MCF 10A (cell line): ENCODE results near the gene ZNF648. TPM values are rescaled to one million over a fixed set of nuclear protein-coding genes. Genes with fewer than 3 reads are reported as not detected.

ENCODE experiments used
- BruUV-seq: library from RNA; stranded (reverse); fragments of 400-500 nt; replicated peaks from 2 replicates; lab custom pipeline; 2021; lab: Mats Ljungman, UMichigan
- CTCF ChIA-PET: fragments of 300-600 bp; sonication (Branson Sonifier 250); formaldehyde crosslinking; extraction: SDS; loops from one replicate; lab custom pipeline; 2021; ENCODE audit warnings: antibody characterized with exemption, inconsistent platforms; lab: Yijun Ruan, JAX
- POLR2A ChIA-PET: fragments of 300-600, 350-650 bp; sonication (Branson Sonifier 250); formaldehyde crosslinking; extraction: SDS; loops from one replicate; lab custom pipeline; 2020; ENCODE audit warnings: antibody characterized with exemption, inconsistent platforms; lab: Yijun Ruan, JAX
- DNase-seq: peaks from one replicate; pipeline ENCODE4 v3.0.0-alpha.2; 2018; ENCODE audit not compliant: unreplicated experiment
- H3K27ac Mint-ChIP-seq: one replicate; pipeline ENCODE4 v1.8.0; 2022; ENCODE audit warnings: mild to moderate bottlenecking, low read depth, mixed read lengths; ENCODE audit not compliant: unreplicated experiment
- H3K27me3 Mint-ChIP-seq: one replicate; pipeline ENCODE4 v1.8.0; 2022; ENCODE audit warnings: mixed read lengths; ENCODE audit not compliant: insufficient read depth, unreplicated experiment
- H3K36me3 Mint-ChIP-seq: one replicate; pipeline ENCODE4 v1.8.0; 2022; ENCODE audit warnings: mild to moderate bottlenecking, moderate library complexity, mixed read lengths; ENCODE audit not compliant: insufficient read depth, unreplicated experiment
- H3K4me1 Mint-ChIP-seq: one replicate; pipeline ENCODE4 v1.8.0; 2022; ENCODE audit warnings: mixed read lengths; ENCODE audit not compliant: insufficient read depth, unreplicated experiment
- H3K4me3 Mint-ChIP-seq: one replicate; pipeline ENCODE4 v1.8.0; 2022; ENCODE audit warnings: mild to moderate bottlenecking, moderate library complexity, mixed read lengths; ENCODE audit not compliant: unreplicated experiment
- H3K9me3 Mint-ChIP-seq: one replicate; pipeline ENCODE4 v1.8.0; 2022; ENCODE audit warnings: mixed read lengths; ENCODE audit not compliant: unreplicated experiment
- CTCF ChIP-seq: fragments of 200-600 bp; IDR thresholded peaks from one replicate; pipeline ENCODE4 v1.8.0; 2022; ENCODE audit warnings: antibody characterized with exemption, mild to moderate bottlenecking; ENCODE audit not compliant: unreplicated experiment
- intact Hi-C: fragments of 100-400 bp; cut with micrococcal nuclease; formaldehyde crosslinking; loops from 2 replicates; pipeline ENCODE4 v1.14.1; 2022
- total RNA-seq: library from RNA; stranded (reverse); gene quantifications from 2 replicates; pipeline ENCODE4 v1.2.3, GENCODE V29; 2022

The ZNF648 gene
- total RNA-seq, 1 experiment from 2014 or later = not detected

- H3K4me1 Mint-ChIP-seq = peaks cover 15% of the 10 kb centered on the region
- intact Hi-C loops = no loop called here
- no peak for DNase-seq
- H3K9me3 Mint-ChIP-seq = no peaks in the 10 kb centered on the region
- ChIA-PET POLR2A (interaction anchor here (0.5 to 1.7 kb wide), 5 partner anchors 17 to 306 kb away, joined by 3 to 7 read pairs (median 5); no protein-coding TSS in a partner anchor), CTCF (interaction anchor here (0.7 to 2.1 kb wide), 6 partner anchors 9 to 320 kb away, joined by 3 to 12 read pairs (median 4); no protein-coding TSS in a partner anchor)
- no TSS peak for BruUV-seq
- no peak for TF ChIP-seq CTCF
- H3K27ac Mint-ChIP-seq = no peak overlapping the region
- no peak overlapping the region for H3K4me3 Mint-ChIP-seq
- H3K27me3 Mint-ChIP-seq = no peaks in the 10 kb centered on the region
- no peaks in the 10 kb centered on the region for H3K36me3 Mint-ChIP-seq
Observed at GRCh38 chr1:182091083-182091482, 29.6 kb upstream of the ZNF648 start.

- POLR2A ChIA-PET = interaction anchor here (0.6 to 5.9 kb wide), 31 partner anchors 16 to 695 kb away, joined by 3 to 112 read pairs (median 4); partner anchors contain the start of genes GLUL, RNASEL and TEDDM1
- TF ChIP-seq CTCF = no peak
- CTCF ChIA-PET = interaction anchor here (0.5 to 14.4 kb wide), 36 partner anchors 10 to 699 kb away, joined by 3 to 450 read pairs (median 4); partner anchors contain the start of genes GLUL, RNASEL and TEDDM1
- Mint-ChIP-seq H3K4me3 (no peak overlapping the region), H3K36me3 (no peaks in the 10 kb centered on the region), H3K9me3 (no peaks in the 10 kb centered on the region), H3K27ac (peak overlapping the region; percentile 75), H3K27me3 (no peaks in the 10 kb centered on the region), H3K4me1 (peaks cover 27% of the 10 kb centered on the region)
- BruUV-seq = no TSS peak
- intact Hi-C loops = no loop called here
- peak; percentile 70 for DNase-seq
Observed at GRCh38 chr1:182087719-182088350, 26.3 kb upstream of the ZNF648 start.

GRCh38 chr1:182087304-182087703, 25.8 kb upstream of the ZNF648 start:
- H3K36me3 Mint-ChIP-seq = no peaks in the 10 kb centered on the region
- intact Hi-C loops = no loop called here
- no peak for TF ChIP-seq CTCF
- no peak for DNase-seq
- no peaks in the 10 kb centered on the region for H3K27me3 Mint-ChIP-seq
- CTCF ChIA-PET = interaction anchor here (0.6 to 14.4 kb wide), 32 partner anchors 9 to 699 kb away, joined by 3 to 450 read pairs (median 4); partner anchors contain the start of genes GLUL, RNASEL and TEDDM1
- H3K27ac Mint-ChIP-seq = peak overlapping the region; percentile 75
- BruUV-seq = no TSS peak
- no peaks in the 10 kb centered on the region for H3K9me3 Mint-ChIP-seq
- POLR2A ChIA-PET = interaction anchor here (0.6 to 5.9 kb wide), 23 partner anchors 15 to 695 kb away, joined by 3 to 112 read pairs (median 6); partner anchors contain the start of genes GLUL, RNASEL and TEDDM1
- H3K4me1 Mint-ChIP-seq = peaks cover 27% of the 10 kb centered on the region
- H3K4me3 Mint-ChIP-seq = no peak overlapping the region

GRCh38 chr1:182086620-182087019, 25.1 kb upstream of the ZNF648 start:
- TF ChIP-seq CTCF = no peak
- ChIA-PET POLR2A (interaction anchor here (0.9 to 5.9 kb wide), 8 partner anchors 54 to 309 kb away, joined by 3 to 112 read pairs (median 28); partner anchors contain the start of gene GLUL), CTCF (interaction anchor here (0.7 to 14.4 kb wide), 15 partner anchors 18 to 1044 kb away, joined by 3 to 450 read pairs (median 10); partner anchors contain the start of genes GLUL, RNASEL and TEDDM1)
- Mint-ChIP-seq H3K4me1 (peaks cover 27% of the 10 kb centered on the region), H3K4me3 (no peak overlapping the region), H3K27me3 (no peaks in the 10 kb centered on the region), H3K36me3 (no peaks in the 10 kb centered on the region), H3K27ac (no peak overlapping the region), H3K9me3 (no peaks in the 10 kb centered on the region)
- BruUV-seq = no TSS peak
- DNase-seq = no peak
- intact Hi-C loops = no loop called here
